ENCODE results near the gene MAP2K1.

- TF ChIP-seq CTCF (IDR thresholded peaks at IDR 0.05) (no peak), ZFX (IDR thresholded peaks at IDR 0.05; ENCODE audit: borderline replicate concordance) (no peak)
Measured at GRCh38 chr15:66394472-66394871, 7.8 kb downstream of the MAP2K1 start.

Measured in 22Rv1 (cell line).